HCT116 (cell line): ENCODE results near the gene E2F6. TPM values are rescaled to one million over a fixed set of nuclear protein-coding genes. Genes with fewer than 3 reads are reported as not detected.

ENCODE experiments used
- ATAC-seq: fragments of 200-7000 bp; cut with Tn5 transposase; 2 replicates; pipeline ENCODE4 v1.9.1; 2020; ENCODE audit warnings: mild to moderate bottlenecking, moderate library complexity
- BruUV-seq: library from RNA; stranded (reverse); fragments of 400-500 nt; replicated peaks from 2 replicates; lab custom pipeline; 2021; lab: Mats Ljungman, UMichigan
- CTCF ChIA-PET: fragments of 300-600 bp; sonication (Branson Sonifier 250); formaldehyde crosslinking; loops from one replicate; lab custom pipeline; 2021; ENCODE audit warnings: antibody characterized with exemption; lab: Charles Lee
- POLR2A ChIA-PET: fragments of 300-600, 350-600 bp; sonication (Branson Sonifier 250); formaldehyde crosslinking; loops from one replicate; lab custom pipeline; 2021; ENCODE audit warnings: antibody characterized with exemption; lab: Charles Lee
- RAD21 ChIA-PET, 2 experiments: fragments of 300-600 bp; sonication (Branson Sonifier 250); formaldehyde crosslinking; loops; one replicate each; lab custom pipeline; 2023; ENCODE audit warnings: low total read pairs in 2 of 2; ENCODE audit not compliant: uncharacterized antibody in 2 of 2, unreplicated experiment in 2 of 2, low non-redundant PET in 1 of 2; lab: Charles Lee
- DNase-seq: peaks from one replicate; pipeline ENCODE4 v3.0.0-alpha.2; 2010; ENCODE audit warnings: low read depth, low spot score
- H2AFZ ChIP-seq: fragments of 200-600 bp; shearing (Covaris generic), sonication (generic); 2 replicates; pipeline ENCODE4 v1.6.1; 2017; ENCODE audit warnings: low read depth, mixed run types, mixed read lengths, antibody characterized with exemption, low read length; ENCODE audit not compliant: poor library complexity, severe bottlenecking
- H3K27ac ChIP-seq: 2 replicates; pipeline ENCODE4 v1.5.1; 2012; ENCODE audit warnings: low read depth, low read length
- H3K27me3 ChIP-seq: fragments of 200-600 bp; sonication (generic); 2 replicates; pipeline ENCODE4 v1.6.1; 2016; ENCODE audit warnings: mixed run types, low read length, mixed read lengths; ENCODE audit not compliant: insufficient read depth
- H3K36me3 ChIP-seq, 2 experiments: fragments of 200-500 bp in 1 of 2; fragments of 200-600 bp in 1 of 2; sonication (Bioruptor generic) in 1 of 2; sonication (generic) in 1 of 2; 2 replicates each; pipeline versions ENCODE4 v1.5.1 to v1.6.1; 2014 to 2016; ENCODE audit warnings: low read length in 2 of 2, inconsistent platforms in 1 of 2, mixed read lengths in 1 of 2, mixed run types in 1 of 2; ENCODE audit not compliant: insufficient read depth in 2 of 2, control insufficient read depth in 1 of 2
- H3K4me1 ChIP-seq, 2 experiments: fragments of 200-600 bp in 1 of 2; sonication (generic) in 1 of 2; 2 replicates each; pipeline versions ENCODE4 v1.5.1 to v1.6.1; 2012 to 2017; ENCODE audit warnings: low read length in 2 of 2, inconsistent platforms in 1 of 2, mild to moderate bottlenecking in 1 of 2, mixed read lengths in 1 of 2, mixed run types in 1 of 2, moderate library complexity in 1 of 2; ENCODE audit not compliant: insufficient read depth in 2 of 2, control insufficient read depth in 1 of 2
- H3K4me2 ChIP-seq: fragments of 200-600 bp; sonication (generic); 2 replicates; pipeline ENCODE4 v1.6.1; 2017; ENCODE audit warnings: mixed run types, low read length, mixed read lengths
- H3K4me3 ChIP-seq, 2 experiments: fragments of 200-600 bp in 1 of 2; sonication (generic) in 1 of 2; replicated peaks in 1 of 2; 2 replicates each; pipeline ENCODE4 v1.5.1; 2011 to 2016; ENCODE audit warnings: low read length in 2 of 2, control low read depth in 1 of 2, low read depth in 1 of 2, mild to moderate bottlenecking in 1 of 2, mixed read lengths in 1 of 2, mixed run types in 1 of 2
- H3K79me2 ChIP-seq: fragments of 200-600 bp; sonication (generic); 2 replicates; pipeline ENCODE4 v1.6.1; 2017; ENCODE audit warnings: mild to moderate bottlenecking, mixed run types, low read length, moderate library complexity, mixed read lengths; ENCODE audit not compliant: insufficient read depth
- H3K9ac ChIP-seq: fragments of 200-600 bp; sonication (generic); 2 replicates; pipeline ENCODE4 v1.6.1; 2016; ENCODE audit warnings: low read length, mixed read lengths
- H3K9me2 ChIP-seq: fragments of 200-600 bp; sonication (generic), shearing (Covaris generic); 2 replicates; pipeline ENCODE4 v1.6.1; 2017; ENCODE audit warnings: mixed run types, mild to moderate bottlenecking, moderate library complexity; ENCODE audit not compliant: insufficient read depth
- H3K9me3 ChIP-seq, 2 experiments: fragments of 200-500 bp in 1 of 2; fragments of 200-600 bp in 1 of 2; sonication (Bioruptor generic) in 1 of 2; sonication (generic) in 1 of 2; 2 replicates each; pipeline ENCODE4 v1.6.1; 2014 to 2017; ENCODE audit warnings: low read length in 2 of 2, mixed read lengths in 2 of 2, inconsistent platforms in 1 of 2, low read depth in 1 of 2, mild to moderate bottlenecking in 1 of 2, mixed run types in 1 of 2, moderate library complexity in 1 of 2; ENCODE audit not compliant: control insufficient read depth in 1 of 2, insufficient read depth in 1 of 2
- H4K20me1 ChIP-seq: fragments of 200-600 bp; sonication (generic), shearing (Covaris generic); 2 replicates; pipeline ENCODE4 v1.6.1; 2017; ENCODE audit warnings: mixed run types, mild to moderate bottlenecking, moderate library complexity; ENCODE audit not compliant: insufficient read depth
- CBX3 ChIP-seq: IDR thresholded peaks from 2 replicates; pipeline ENCODE4 v1.6.1; 2012; ENCODE audit warnings: low read depth
- EGR1 ChIP-seq: IDR thresholded peaks from 2 replicates; pipeline ENCODE4 v1.6.1; 2012; ENCODE audit warnings: low read depth
- ELF1 ChIP-seq: IDR thresholded peaks from 2 replicates; pipeline ENCODE4 v1.6.1; 2012; ENCODE audit warnings: low read depth, borderline replicate concordance
- EZH2 ChIP-seq: fragments of 200-600 bp; sonication (generic); IDR thresholded peaks from 2 replicates; pipeline ENCODE4 v1.6.1; 2017; ENCODE audit warnings: antibody characterized with exemption, mixed run types
- EZH2phosphoT487 ChIP-seq: fragments of 200-600 bp; IDR thresholded peaks from 2 replicates; pipeline ENCODE4 v1.6.1; 2018; ENCODE audit warnings: antibody characterized with exemption, borderline replicate concordance
- FOSL1 ChIP-seq: IDR thresholded peaks from 2 replicates; pipeline ENCODE4 v1.6.1; 2012; ENCODE audit warnings: low read depth
- JUND ChIP-seq: IDR thresholded peaks from 2 replicates; pipeline ENCODE4 v1.6.1; 2012
- POLR2A ChIP-seq: IDR thresholded peaks from 2 replicates; pipeline ENCODE4 v1.7.0; 2011; ENCODE audit warnings: borderline replicate concordance; ENCODE audit not compliant: insufficient read depth, insufficient read length; ENCODE audit errors: extremely low read depth
- POLR2AphosphoS5 ChIP-seq: IDR thresholded peaks from 2 replicates; pipeline ENCODE4 v1.6.1; 2011; ENCODE audit warnings: mild to moderate bottlenecking, low read depth, low read length, moderate library complexity
- RAD21 ChIP-seq: IDR thresholded peaks from 2 replicates; pipeline ENCODE4 v1.6.1; 2012; ENCODE audit warnings: low read depth, mild to moderate bottlenecking
- SP1 ChIP-seq: IDR thresholded peaks from 2 replicates; pipeline ENCODE4 v1.6.1; 2012; ENCODE audit warnings: low read depth
- TCF7L2 ChIP-seq: IDR thresholded peaks from 2 replicates; pipeline ENCODE4 v1.7.0; 2011; ENCODE audit warnings: borderline replicate concordance, inconsistent platforms; ENCODE audit not compliant: insufficient read depth, insufficient read length; ENCODE audit errors: extremely low read depth
- ZNF274 ChIP-seq: fragments of 200-500 bp; sonication (Bioruptor generic); IDR thresholded peaks from 2 replicates; pipeline ENCODE4 v1.6.1; 2014; ENCODE audit warnings: mild to moderate bottlenecking, low read depth, low read length, inconsistent platforms
- intact Hi-C: fragments of 100-400 bp; cut with micrococcal nuclease; formaldehyde crosslinking; loops from 2 replicates; pipeline ENCODE4 v1.10.0; 2022
- total RNA-seq: library from RNA; stranded (reverse); gene quantifications from one replicate; pipeline ENCODE4 v1.2.1, GENCODE V29; 2021; ENCODE audit not compliant: unreplicated experiment
- TF ChIP-seq, protein P1 (sequence below): IDR thresholded peaks from 2 replicates; pipeline ENCODE4 v1.6.1; 2012
- TF ChIP-seq, protein P2 (sequence below): IDR thresholded peaks from 2 replicates; pipeline ENCODE4 v1.6.1; 2012
- TF ChIP-seq, protein P3 (sequence below): IDR thresholded peaks from 2 replicates; pipeline ENCODE4 v1.6.1; 2012; ENCODE audit warnings: low read depth

The E2F6 gene
- total RNA-seq, 1 experiment from 2014 or later = 22.8 TPM

DNA sequence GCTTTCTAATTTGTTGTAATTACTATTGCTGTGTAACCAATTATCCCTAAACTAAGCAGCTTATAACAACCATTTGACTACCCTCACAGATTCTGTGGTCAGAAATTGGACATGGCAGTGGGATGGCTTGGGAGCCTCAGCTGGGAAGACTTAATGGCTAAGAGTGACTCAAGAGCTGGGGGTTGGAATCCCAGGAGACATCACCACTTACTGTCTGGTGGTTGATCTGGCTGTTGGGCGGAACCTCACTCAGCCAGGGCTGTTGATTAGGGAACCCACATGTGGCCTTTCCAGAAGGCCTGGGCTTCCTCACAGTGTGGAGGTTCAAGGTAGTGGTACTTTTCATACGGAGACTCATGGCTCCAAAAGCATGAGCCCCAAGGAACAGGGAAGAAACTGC lies 49.8 kb downstream of the E2F6 start:
- Histone ChIP-seq H3K27ac (no peak overlapping the region), H3K9me3 (peaks cover 0 to 6% of the 10 kb centered on the region in 2 experiments; a peak in 1 of 4 replicates), H3K4me2 (no peak overlapping the region), H3K4me3 (no peak overlapping the region), H4K20me1 (no peaks in the 10 kb centered on the region), H3K27me3 (no peaks in the 10 kb centered on the region), H3K9me2 (no peaks in the 10 kb centered on the region), H2AFZ (no peak overlapping the region), H3K79me2 (no peaks in the 10 kb centered on the region), H3K9ac (no peak overlapping the region), H3K36me3 (no peaks in the 10 kb centered on the region), H3K4me1 (peaks cover 0 to 5% of the 10 kb centered on the region in 2 experiments; a peak in 1 of 4 replicates)
- ChIA-PET RAD21 (no interaction called here), CTCF (no interaction called here), POLR2A (no interaction called here)
- DNase-seq (no peak), ATAC-seq (no peak)
- TF ChIP-seq RAD21 (no peak), SP1 (no peak), JUND (no peak), POLR2AphosphoS5 (no peak), ZNF274 (no peak), POLR2A (no peak), EZH2phosphoT487 (no peak), EGR1 (no peak), CBX3 (no peak), FOSL1 (no peak), ELF1 (no peak), EZH2 (no peak), TCF7L2 (no peak)
- TF ChIP-seq, protein P1, sequence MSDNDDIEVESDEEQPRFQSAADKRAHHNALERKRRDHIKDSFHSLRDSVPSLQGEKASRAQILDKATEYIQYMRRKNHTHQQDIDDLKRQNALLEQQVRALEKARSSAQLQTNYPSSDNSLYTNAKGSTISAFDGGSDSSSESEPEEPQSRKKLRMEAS = no peak
- TF ChIP-seq, protein P2, sequence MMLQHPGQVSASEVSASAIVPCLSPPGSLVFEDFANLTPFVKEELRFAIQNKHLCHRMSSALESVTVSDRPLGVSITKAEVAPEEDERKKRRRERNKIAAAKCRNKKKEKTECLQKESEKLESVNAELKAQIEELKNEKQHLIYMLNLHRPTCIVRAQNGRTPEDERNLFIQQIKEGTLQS = no peak
- TF ChIP-seq, protein P3, sequence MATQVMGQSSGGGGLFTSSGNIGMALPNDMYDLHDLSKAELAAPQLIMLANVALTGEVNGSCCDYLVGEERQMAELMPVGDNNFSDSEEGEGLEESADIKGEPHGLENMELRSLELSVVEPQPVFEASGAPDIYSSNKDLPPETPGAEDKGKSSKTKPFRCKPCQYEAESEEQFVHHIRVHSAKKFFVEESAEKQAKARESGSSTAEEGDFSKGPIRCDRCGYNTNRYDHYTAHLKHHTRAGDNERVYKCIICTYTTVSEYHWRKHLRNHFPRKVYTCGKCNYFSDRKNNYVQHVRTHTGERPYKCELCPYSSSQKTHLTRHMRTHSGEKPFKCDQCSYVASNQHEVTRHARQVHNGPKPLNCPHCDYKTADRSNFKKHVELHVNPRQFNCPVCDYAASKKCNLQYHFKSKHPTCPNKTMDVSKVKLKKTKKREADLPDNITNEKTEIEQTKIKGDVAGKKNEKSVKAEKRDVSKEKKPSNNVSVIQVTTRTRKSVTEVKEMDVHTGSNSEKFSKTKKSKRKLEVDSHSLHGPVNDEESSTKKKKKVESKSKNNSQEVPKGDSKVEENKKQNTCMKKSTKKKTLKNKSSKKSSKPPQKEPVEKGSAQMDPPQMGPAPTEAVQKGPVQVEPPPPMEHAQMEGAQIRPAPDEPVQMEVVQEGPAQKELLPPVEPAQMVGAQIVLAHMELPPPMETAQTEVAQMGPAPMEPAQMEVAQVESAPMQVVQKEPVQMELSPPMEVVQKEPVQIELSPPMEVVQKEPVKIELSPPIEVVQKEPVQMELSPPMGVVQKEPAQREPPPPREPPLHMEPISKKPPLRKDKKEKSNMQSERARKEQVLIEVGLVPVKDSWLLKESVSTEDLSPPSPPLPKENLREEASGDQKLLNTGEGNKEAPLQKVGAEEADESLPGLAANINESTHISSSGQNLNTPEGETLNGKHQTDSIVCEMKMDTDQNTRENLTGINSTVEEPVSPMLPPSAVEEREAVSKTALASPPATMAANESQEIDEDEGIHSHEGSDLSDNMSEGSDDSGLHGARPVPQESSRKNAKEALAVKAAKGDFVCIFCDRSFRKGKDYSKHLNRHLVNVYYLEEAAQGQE = no peak
- intact Hi-C loops = no loop called here
- BruUV-seq = no TSS peak
